HCT116 (cell line): ENCODE results near the gene FOXL2. TPM values are rescaled to one million over a fixed set of nuclear protein-coding genes. Genes with fewer than 3 reads are reported as not detected.

Experiments used
- ATAC-seq: fragments of 200-7000 bp; cut with Tn5 transposase; 2 replicates; pipeline ENCODE4 v1.9.1; 2020; ENCODE audit warnings: mild to moderate bottlenecking, moderate library complexity
- BruUV-seq: library from RNA; stranded (reverse); fragments of 400-500 nt; replicated peaks from 2 replicates; lab custom pipeline; 2021; lab: Mats Ljungman, UMichigan
- CTCF ChIA-PET: fragments of 300-600 bp; sonication (Branson Sonifier 250); formaldehyde crosslinking; loops from one replicate; lab custom pipeline; 2021; ENCODE audit warnings: antibody characterized with exemption; lab: Charles Lee
- POLR2A ChIA-PET: fragments of 300-600, 350-600 bp; sonication (Branson Sonifier 250); formaldehyde crosslinking; loops from one replicate; lab custom pipeline; 2021; ENCODE audit warnings: antibody characterized with exemption; lab: Charles Lee
- RAD21 ChIA-PET, 2 experiments: fragments of 300-600 bp; sonication (Branson Sonifier 250); formaldehyde crosslinking; loops; one replicate each; lab custom pipeline; 2023; ENCODE audit warnings: low total read pairs in 2 of 2; ENCODE audit not compliant: uncharacterized antibody in 2 of 2, unreplicated experiment in 2 of 2, low non-redundant PET in 1 of 2; lab: Charles Lee
- DNase-seq: peaks from one replicate; pipeline ENCODE4 v3.0.0-alpha.2; 2010; ENCODE audit warnings: low read depth, low spot score
- H2AFZ ChIP-seq: fragments of 200-600 bp; shearing (Covaris generic), sonication (generic); 2 replicates; pipeline ENCODE4 v1.6.1; 2017; ENCODE audit warnings: low read depth, mixed run types, mixed read lengths, antibody characterized with exemption, low read length; ENCODE audit not compliant: poor library complexity, severe bottlenecking
- H3K27ac ChIP-seq: 2 replicates; pipeline ENCODE4 v1.5.1; 2012; ENCODE audit warnings: low read depth, low read length
- H3K27me3 ChIP-seq: fragments of 200-600 bp; sonication (generic); 2 replicates; pipeline ENCODE4 v1.6.1; 2016; ENCODE audit warnings: mixed run types, low read length, mixed read lengths; ENCODE audit not compliant: insufficient read depth
- H3K36me3 ChIP-seq, 2 experiments: fragments of 200-500 bp in 1 of 2; fragments of 200-600 bp in 1 of 2; sonication (Bioruptor generic) in 1 of 2; sonication (generic) in 1 of 2; 2 replicates each; pipeline versions ENCODE4 v1.5.1 to v1.6.1; 2014 to 2016; ENCODE audit warnings: low read length in 2 of 2, inconsistent platforms in 1 of 2, mixed read lengths in 1 of 2, mixed run types in 1 of 2; ENCODE audit not compliant: insufficient read depth in 2 of 2, control insufficient read depth in 1 of 2
- H3K4me1 ChIP-seq, 2 experiments: fragments of 200-600 bp in 1 of 2; sonication (generic) in 1 of 2; 2 replicates each; pipeline versions ENCODE4 v1.5.1 to v1.6.1; 2012 to 2017; ENCODE audit warnings: low read length in 2 of 2, inconsistent platforms in 1 of 2, mild to moderate bottlenecking in 1 of 2, mixed read lengths in 1 of 2, mixed run types in 1 of 2, moderate library complexity in 1 of 2; ENCODE audit not compliant: insufficient read depth in 2 of 2, control insufficient read depth in 1 of 2
- H3K4me2 ChIP-seq: fragments of 200-600 bp; sonication (generic); 2 replicates; pipeline ENCODE4 v1.6.1; 2017; ENCODE audit warnings: mixed run types, low read length, mixed read lengths
- H3K4me3 ChIP-seq, 2 experiments: fragments of 200-600 bp in 1 of 2; sonication (generic) in 1 of 2; replicated peaks in 1 of 2; 2 replicates each; pipeline ENCODE4 v1.5.1; 2011 to 2016; ENCODE audit warnings: low read length in 2 of 2, control low read depth in 1 of 2, low read depth in 1 of 2, mild to moderate bottlenecking in 1 of 2, mixed read lengths in 1 of 2, mixed run types in 1 of 2
- H3K79me2 ChIP-seq: fragments of 200-600 bp; sonication (generic); 2 replicates; pipeline ENCODE4 v1.6.1; 2017; ENCODE audit warnings: mild to moderate bottlenecking, mixed run types, low read length, moderate library complexity, mixed read lengths; ENCODE audit not compliant: insufficient read depth
- H3K9ac ChIP-seq: fragments of 200-600 bp; sonication (generic); 2 replicates; pipeline ENCODE4 v1.6.1; 2016; ENCODE audit warnings: low read length, mixed read lengths
- H3K9me2 ChIP-seq: fragments of 200-600 bp; sonication (generic), shearing (Covaris generic); 2 replicates; pipeline ENCODE4 v1.6.1; 2017; ENCODE audit warnings: mixed run types, mild to moderate bottlenecking, moderate library complexity; ENCODE audit not compliant: insufficient read depth
- H3K9me3 ChIP-seq, 2 experiments: fragments of 200-500 bp in 1 of 2; fragments of 200-600 bp in 1 of 2; sonication (Bioruptor generic) in 1 of 2; sonication (generic) in 1 of 2; 2 replicates each; pipeline ENCODE4 v1.6.1; 2014 to 2017; ENCODE audit warnings: low read length in 2 of 2, mixed read lengths in 2 of 2, inconsistent platforms in 1 of 2, low read depth in 1 of 2, mild to moderate bottlenecking in 1 of 2, mixed run types in 1 of 2, moderate library complexity in 1 of 2; ENCODE audit not compliant: control insufficient read depth in 1 of 2, insufficient read depth in 1 of 2
- H4K20me1 ChIP-seq: fragments of 200-600 bp; sonication (generic), shearing (Covaris generic); 2 replicates; pipeline ENCODE4 v1.6.1; 2017; ENCODE audit warnings: mixed run types, mild to moderate bottlenecking, moderate library complexity; ENCODE audit not compliant: insufficient read depth
- CBX3 ChIP-seq: IDR thresholded peaks from 2 replicates; pipeline ENCODE4 v1.6.1; 2012; ENCODE audit warnings: low read depth
- CEBPB ChIP-seq: IDR thresholded peaks from 2 replicates; pipeline ENCODE4 v1.6.1; 2012; ENCODE audit warnings: low read depth
- CTCF ChIP-seq, 3 experiments: fragments of 200-600 bp in 1 of 3; sonication (generic) in 1 of 3; IDR thresholded peaks in 2 of 3; conservative IDR thresholded peaks in 1 of 3; 2 replicates each; pipeline ENCODE4 v1.5.1; 2012 to 2017; ENCODE audit warnings: low read depth in 2 of 3, low read length in 2 of 3, antibody characterized with exemption in 1 of 3, borderline replicate concordance in 1 of 3, control low read depth in 1 of 3, mild to moderate bottlenecking in 1 of 3, mixed read lengths in 1 of 3, mixed run types in 1 of 3, moderate library complexity in 1 of 3; ENCODE audit not compliant: insufficient read depth in 1 of 3
- EGR1 ChIP-seq: IDR thresholded peaks from 2 replicates; pipeline ENCODE4 v1.6.1; 2012; ENCODE audit warnings: low read depth
- EZH2 ChIP-seq: fragments of 200-600 bp; sonication (generic); IDR thresholded peaks from 2 replicates; pipeline ENCODE4 v1.6.1; 2017; ENCODE audit warnings: antibody characterized with exemption, mixed run types
- FOSL1 ChIP-seq: IDR thresholded peaks from 2 replicates; pipeline ENCODE4 v1.6.1; 2012; ENCODE audit warnings: low read depth
- JUND ChIP-seq: IDR thresholded peaks from 2 replicates; pipeline ENCODE4 v1.6.1; 2012
- MAX ChIP-seq: IDR thresholded peaks from 2 replicates; pipeline ENCODE4 v1.6.1; 2012
- POLR2A ChIP-seq: IDR thresholded peaks from 2 replicates; pipeline ENCODE4 v1.7.0; 2011; ENCODE audit warnings: borderline replicate concordance; ENCODE audit not compliant: insufficient read depth, insufficient read length; ENCODE audit errors: extremely low read depth
- POLR2AphosphoS5 ChIP-seq: IDR thresholded peaks from 2 replicates; pipeline ENCODE4 v1.6.1; 2011; ENCODE audit warnings: mild to moderate bottlenecking, low read depth, low read length, moderate library complexity
- RAD21 ChIP-seq: IDR thresholded peaks from 2 replicates; pipeline ENCODE4 v1.6.1; 2012; ENCODE audit warnings: low read depth, mild to moderate bottlenecking
- REST ChIP-seq: IDR thresholded peaks from 2 replicates; pipeline ENCODE4 v1.6.1; 2012; ENCODE audit warnings: low read depth
- SIN3A ChIP-seq: IDR thresholded peaks from 2 replicates; pipeline ENCODE4 v1.6.1; 2012; ENCODE audit warnings: low read depth
- SP1 ChIP-seq: IDR thresholded peaks from 2 replicates; pipeline ENCODE4 v1.6.1; 2012; ENCODE audit warnings: low read depth
- SRF ChIP-seq: IDR thresholded peaks from 2 replicates; pipeline ENCODE4 v1.6.1; 2012; ENCODE audit warnings: low read depth
- TCF7L2 ChIP-seq: IDR thresholded peaks from 2 replicates; pipeline ENCODE4 v1.7.0; 2011; ENCODE audit warnings: borderline replicate concordance, inconsistent platforms; ENCODE audit not compliant: insufficient read depth, insufficient read length; ENCODE audit errors: extremely low read depth
- YY1 ChIP-seq: IDR thresholded peaks from 2 replicates; pipeline ENCODE4 v1.6.1; 2011; ENCODE audit warnings: low read length, low read depth, moderate library complexity, mild to moderate bottlenecking; ENCODE audit not compliant: insufficient replicate concordance; ENCODE audit errors: extremely low read depth
- ZFX ChIP-seq: fragments of 450-650 bp; IDR thresholded peaks from 2 replicates; pipeline ENCODE4 v1.6.1; 2017
- ZNF274 ChIP-seq: fragments of 200-500 bp; sonication (Bioruptor generic); IDR thresholded peaks from 2 replicates; pipeline ENCODE4 v1.6.1; 2014; ENCODE audit warnings: mild to moderate bottlenecking, low read depth, low read length, inconsistent platforms
- intact Hi-C: fragments of 100-400 bp; cut with micrococcal nuclease; formaldehyde crosslinking; loops from 2 replicates; pipeline ENCODE4 v1.10.0; 2022
- total RNA-seq: library from RNA; stranded (reverse); gene quantifications from one replicate; pipeline ENCODE4 v1.2.1, GENCODE V29; 2021; ENCODE audit not compliant: unreplicated experiment
- TF ChIP-seq, protein P1 (sequence below): IDR thresholded peaks from 2 replicates; pipeline ENCODE4 v1.6.1; 2012

FOXL2 gene
- total RNA-seq, 1 experiment from 2014 or later, result not detected

DNA sequence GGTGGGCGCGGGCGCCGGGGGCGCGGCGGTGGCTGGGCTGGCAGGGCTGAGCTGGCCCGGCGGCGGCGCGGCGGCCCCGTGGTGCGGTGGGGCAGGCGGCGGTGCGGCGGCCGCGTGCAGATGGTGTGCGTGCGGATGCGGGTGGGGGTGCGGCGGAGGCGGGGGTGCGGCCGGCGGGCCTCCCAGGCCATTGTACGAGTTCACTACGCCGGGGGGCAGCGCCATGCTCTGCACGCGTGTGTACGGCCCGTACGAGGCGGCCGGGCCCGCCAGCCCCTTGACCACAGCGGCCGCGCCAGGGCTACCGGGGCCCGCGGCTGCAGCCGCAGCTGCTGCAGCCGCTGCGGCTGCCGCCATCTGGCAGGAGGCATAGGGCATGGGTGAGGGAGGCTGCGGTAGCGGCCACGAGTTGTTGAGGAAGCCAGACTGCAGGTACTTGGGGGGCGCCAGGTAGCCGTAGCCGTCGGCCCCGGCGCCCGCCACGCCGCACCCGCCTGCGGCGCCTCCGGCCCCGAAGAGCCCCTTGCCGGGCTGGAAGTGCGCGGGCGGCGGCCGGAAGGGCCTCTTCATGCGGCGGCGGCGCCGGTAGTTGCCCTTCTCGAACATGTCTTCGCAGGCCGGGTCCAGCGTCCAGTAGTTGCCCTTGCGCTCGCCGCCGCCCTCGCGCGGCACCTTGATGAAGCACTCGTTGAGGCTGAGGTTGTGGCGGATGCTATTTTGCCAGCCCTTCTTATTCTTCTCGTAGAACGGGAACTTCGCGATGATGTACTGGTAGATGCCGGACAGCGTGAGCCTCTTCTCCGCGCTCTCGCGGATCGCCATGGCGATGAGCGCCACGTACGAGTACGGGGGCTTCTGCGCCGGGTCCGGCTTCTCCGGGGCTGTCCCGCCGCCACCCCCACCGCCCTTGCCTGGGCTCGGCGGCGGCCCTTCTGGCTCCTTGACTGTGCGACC lies 951 bp downstream of the FOXL2 start:
- no TSS peak for BruUV-seq
- Histone ChIP-seq H3K4me2 (no peak overlapping the region), H3K9me3 (no peaks in the 10 kb centered on the region), H3K79me2 (no peaks in the 10 kb centered on the region), H3K4me1 (no peaks in the 10 kb centered on the region), H2AFZ (no peak overlapping the region), H3K9ac (no peak overlapping the region), H3K27ac (no peak overlapping the region), H4K20me1 (no peaks in the 10 kb centered on the region), H3K36me3 (no peaks in the 10 kb centered on the region), H3K4me3 (no peak overlapping the region), H3K27me3 (no peaks in the 10 kb centered on the region), H3K9me2 (no peaks in the 10 kb centered on the region)
- CTCF ChIA-PET, result no interaction called here
- POLR2A ChIA-PET, result no interaction called here
- DNase-seq, result no peak
- ATAC-seq, result no peak
- RAD21 ChIA-PET, result no interaction called here
- intact Hi-C loops, result no loop called here
- TF ChIP-seq CTCF (IDR thresholded peaks at IDR 0.05 in 2 of 3, conservative IDR thresholded peaks at IDR 0.05 in 1 of 3; ENCODE audit: borderline replicate concordance in 1 of 3, insufficient read depth in 1 of 3, low read depth in 2 of 3, low read length in 2 of 3) (no peak), POLR2AphosphoS5 (no peak), EGR1 (no peak), REST (no peak), JUND (no peak), YY1 (no peak), TCF7L2 (no peak), CBX3 (no peak), SP1 (no peak), MAX (no peak), POLR2A (no peak), FOSL1 (no peak), EZH2 (no peak), RAD21 (no peak), SRF (no peak), ZFX (no peak), CEBPB (no peak), SIN3A (no peak), ZNF274 (no peak)
- TF ChIP-seq, protein P1, sequence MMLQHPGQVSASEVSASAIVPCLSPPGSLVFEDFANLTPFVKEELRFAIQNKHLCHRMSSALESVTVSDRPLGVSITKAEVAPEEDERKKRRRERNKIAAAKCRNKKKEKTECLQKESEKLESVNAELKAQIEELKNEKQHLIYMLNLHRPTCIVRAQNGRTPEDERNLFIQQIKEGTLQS, result no peak
